Activated effector memory CD4-positive, alpha-beta T cell treated with anti-CD3 and anti-CD28 coated beads, Interleukin-2, amount 50 U/mL, for 16 hours (primary cell): Measurements from ENCODE around the gene KCNG2.
"Not testable (repeated sequence)": the region's sequence is repeated elsewhere in the genome, so short reads cannot be mapped to it uniquely, and the experiment has no call there.

Experiments used
- DNase-seq: peaks from one replicate; pipeline ENCODE4 v3.0.0-alpha.2; 2020

Gene KCNG2

GRCh38 chr18:79855147-79855933, 57.6 kb downstream of the KCNG2 start:
- peak; percentile 42 for DNase-seq

GRCh38 chr18:79856119-79857007, 58.6 kb downstream of the KCNG2 start:
- DNase-seq = peak; percentile 58

- DNase-seq = no peak
Observed at GRCh38 chr18:79857082-79857671, 59.4 kb downstream of the KCNG2 start.

DNA sequence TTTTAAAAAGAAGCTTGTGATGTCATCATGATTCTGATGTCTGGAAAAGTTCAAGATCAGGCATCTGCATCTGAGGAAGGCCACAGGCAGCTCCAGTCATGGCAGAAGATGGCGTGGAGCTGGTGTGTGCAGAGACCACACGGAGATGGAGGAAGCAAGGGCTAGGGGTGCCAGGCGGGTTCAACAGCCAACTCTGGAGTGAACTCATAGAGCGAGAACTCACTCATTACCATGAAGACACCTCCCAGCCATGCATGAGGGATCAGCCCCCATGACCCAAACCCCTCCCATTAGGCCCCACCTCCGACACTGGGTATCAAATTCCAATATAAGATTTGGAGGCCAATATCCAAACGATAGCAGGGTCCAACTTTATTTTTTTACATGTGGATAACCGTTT, 61.6 kb downstream of the KCNG2 start:
- DNase-seq = no peak

DNA sequence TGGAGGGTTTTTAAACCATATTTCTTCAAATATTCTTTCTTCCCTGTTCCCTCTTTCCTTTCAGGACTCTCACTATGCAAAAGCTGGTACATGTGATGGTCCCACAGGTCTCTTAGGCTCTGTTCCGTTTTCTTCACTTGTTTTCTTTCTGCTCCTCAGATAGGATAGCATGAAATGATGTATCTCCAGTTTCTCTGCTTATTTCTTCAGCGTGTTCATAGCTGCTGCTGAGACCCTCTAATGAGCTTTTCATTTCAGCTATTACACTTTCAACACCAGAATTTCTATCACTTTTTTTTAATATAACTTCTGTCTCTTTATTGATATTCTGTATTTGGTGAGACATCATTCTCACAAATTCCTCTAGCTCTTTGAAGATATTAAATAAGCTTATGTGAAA, 63.9 kb downstream of the KCNG2 start:
- DNase-seq = no peak

DNA sequence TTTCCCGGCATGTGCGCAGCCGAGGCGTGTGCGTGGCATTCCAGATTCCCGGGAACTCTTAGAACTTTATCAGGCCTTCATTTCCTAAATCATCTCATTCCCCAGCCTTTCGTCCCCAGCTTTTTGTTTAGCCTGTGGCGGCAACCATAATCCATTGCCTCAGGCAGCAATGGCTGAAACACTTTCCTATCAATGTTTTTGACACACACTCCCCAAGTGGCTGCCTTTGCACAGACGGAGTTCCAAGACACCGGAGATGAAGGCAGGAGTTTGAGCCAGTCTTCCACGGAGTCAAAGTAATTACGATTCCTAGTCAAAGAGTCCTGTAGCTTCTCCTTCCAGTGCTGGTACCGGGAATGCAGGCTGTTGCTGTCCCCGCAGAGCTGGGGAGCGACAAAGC, 64.8 kb downstream of the KCNG2 start:
- DNase-seq = no peak

DNA sequence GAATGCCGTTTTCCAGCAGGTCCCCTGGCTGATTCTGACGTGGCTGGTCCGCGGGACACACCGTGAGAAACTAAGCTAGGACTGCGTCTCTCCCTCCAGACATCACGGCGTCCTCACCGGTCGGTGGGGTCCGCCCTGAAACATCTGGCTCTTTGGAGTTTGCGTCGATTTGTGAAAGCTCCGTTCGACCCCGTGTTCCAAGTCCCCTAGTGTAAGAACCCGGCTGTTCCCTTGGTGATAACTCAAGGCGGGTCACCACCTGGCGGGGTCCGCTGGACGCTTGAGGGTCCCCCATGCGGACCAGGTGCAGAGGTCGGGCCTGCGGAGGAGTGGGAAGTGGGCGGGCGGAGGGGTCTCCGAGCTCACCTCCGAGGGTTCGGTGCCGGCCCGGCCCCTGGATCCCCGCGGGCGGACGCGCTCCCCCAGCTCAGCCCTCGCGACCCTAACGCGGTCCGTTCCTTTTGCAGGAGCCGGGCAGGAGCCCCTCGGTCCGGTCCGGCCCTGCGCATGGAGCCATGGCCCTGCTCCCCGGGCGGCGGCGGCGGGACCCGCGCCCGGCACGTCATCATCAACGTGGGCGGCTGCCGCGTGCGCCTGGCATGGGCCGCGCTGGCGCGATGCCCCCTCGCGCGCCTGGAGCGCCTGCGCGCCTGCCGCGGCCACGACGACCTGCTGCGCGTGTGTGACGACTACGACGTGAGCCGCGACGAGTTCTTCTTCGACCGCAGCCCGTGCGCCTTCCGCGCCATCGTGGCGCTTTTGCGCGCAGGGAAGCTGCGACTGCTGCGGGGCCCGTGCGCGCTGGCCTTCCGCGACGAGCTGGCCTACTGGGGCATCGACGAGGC, 65.6 kb downstream of the KCNG2 start:
- peak; percentile 36 for DNase-seq

GRCh38 chr18:79864006-79864725, 66.4 kb downstream of the KCNG2 start:
- DNase-seq = peak; percentile 54

DNA sequence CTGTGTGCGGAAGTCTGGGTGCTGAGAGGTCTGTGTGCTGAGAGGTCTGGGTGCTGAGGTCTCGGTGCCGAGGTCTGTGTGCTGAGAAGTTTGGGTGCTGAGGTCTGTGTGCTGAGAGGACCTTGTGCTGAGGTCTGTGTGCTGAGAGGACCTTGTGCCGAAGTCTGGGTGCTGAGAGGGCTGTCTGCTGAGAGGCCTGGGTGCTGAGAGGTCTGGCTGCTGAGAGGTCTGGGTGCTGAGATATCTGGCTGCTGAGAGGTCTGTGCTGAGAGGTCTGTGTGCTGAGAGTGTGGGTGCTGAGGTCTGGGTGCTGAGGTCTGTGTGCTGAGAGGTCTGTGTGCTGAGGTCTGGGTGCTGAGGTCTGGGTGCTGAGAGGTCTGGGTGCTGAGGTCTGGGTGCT, 67.2 kb downstream of the KCNG2 start:
- DNase-seq = not testable (repeated sequence)

DNA sequence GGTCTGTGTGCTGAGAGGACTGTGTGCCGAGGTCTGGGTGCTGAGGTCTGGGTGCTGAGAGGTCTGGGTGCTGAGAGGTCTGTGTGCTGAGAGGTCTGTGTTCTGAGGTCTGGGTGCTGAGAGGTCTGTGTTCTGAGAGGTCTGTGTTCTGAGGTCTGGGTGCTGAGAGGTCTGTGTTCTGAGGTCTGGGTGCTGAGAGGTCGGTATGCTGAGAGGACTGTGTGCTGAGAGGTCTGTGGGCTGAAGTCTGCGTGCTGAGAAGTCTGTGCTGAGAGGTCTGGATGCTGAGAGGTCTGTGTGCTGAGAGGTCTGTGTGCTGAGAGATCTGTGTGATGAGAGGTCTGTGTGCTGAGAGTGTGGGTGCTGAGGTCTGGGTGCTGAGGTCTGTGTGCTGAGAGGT, 68.2 kb downstream of the KCNG2 start:
- DNase-seq = not testable (repeated sequence)

DNA sequence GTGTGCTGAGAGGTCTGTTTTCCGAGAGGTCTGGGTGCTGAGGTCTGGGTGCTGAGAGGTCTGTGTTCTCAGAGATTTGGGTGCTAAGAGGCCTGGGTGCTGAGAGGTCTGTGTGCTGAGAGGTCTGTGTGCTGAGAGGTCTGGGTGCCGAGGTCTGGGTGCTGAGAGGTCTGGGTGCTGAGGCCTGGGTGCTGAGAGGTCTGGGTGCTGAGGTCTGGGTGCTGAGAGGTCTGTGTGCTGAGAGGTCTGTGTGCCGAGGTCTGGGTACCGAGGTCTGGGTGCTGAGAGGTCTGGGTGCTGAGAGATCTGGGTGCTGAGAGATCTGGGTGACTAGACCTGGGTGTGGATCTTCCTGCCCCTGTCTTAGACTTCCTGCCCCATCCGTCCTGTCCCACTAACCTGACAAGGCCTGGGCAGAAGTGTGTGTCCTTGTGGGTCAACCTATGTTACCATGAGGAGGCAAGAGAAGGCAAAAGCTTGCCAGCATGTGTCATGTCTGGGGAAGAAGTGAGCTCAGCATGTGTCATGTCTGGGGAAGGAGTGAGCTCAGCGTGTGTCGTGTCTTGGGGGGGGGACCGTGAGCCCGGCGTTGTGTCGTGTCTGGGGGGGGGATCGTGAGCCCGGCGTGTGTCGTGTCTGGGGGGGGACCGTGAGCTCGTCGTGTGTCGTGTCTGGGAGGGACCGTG, 69.3 kb downstream of the KCNG2 start:
- DNase-seq = peak; percentile 42

DNA sequence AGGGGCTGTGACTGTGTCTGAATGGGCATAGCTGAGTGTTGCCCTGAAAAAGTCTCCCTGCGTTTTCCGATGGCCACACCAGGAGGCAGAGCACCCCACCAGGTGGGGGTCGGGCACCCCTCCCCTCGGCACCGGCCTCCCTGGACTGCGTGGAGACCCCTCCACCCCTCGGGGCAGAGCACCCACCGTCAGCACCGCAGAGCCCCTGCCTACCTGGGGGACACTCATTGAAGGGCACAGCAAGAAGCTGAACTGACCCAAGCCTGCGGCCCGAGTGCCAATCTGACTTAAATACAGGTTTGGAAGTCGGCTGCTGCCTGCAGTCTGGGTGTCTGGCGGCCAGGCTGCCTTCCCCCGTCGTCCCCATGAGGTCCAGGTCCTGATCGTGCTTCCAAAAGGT, 69.9 kb downstream of the KCNG2 start:
- DNase-seq = peak; percentile 39

DNA sequence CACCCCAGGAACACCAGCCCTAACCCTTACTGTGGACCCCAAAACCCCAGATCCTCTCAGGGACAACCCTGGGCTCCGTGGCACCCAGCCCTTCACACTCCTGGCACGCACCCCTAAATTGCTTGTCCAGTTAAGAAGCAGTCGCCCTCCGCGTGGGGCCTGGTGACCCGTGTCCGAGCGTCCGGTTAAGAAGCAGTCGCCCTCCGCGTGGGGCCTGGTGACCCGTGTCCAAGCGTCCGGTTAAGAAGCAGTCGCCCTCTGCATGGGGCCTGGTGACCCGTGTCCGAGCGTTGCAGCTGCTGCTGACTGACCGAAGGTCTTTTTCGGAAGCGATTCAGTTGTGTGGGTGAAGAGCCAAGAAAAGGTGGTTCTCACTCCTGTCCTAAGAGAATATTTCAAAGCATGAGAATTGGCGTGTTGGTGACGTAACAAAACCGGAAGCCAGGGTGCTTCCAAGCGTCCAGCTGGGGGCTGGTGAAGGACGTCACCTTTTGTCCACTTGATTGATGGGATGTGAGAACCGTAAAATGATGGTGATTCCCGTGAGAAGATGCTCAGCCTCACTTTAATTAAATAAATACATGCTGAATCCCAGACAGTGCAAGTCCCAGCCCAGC, 70.5 kb downstream of the KCNG2 start:
- DNase-seq = peak; percentile 46

- peak; percentile 55 for DNase-seq
Observed at GRCh38 chr18:79868811-79869541, 71.2 kb downstream of the KCNG2 start.

DNA sequence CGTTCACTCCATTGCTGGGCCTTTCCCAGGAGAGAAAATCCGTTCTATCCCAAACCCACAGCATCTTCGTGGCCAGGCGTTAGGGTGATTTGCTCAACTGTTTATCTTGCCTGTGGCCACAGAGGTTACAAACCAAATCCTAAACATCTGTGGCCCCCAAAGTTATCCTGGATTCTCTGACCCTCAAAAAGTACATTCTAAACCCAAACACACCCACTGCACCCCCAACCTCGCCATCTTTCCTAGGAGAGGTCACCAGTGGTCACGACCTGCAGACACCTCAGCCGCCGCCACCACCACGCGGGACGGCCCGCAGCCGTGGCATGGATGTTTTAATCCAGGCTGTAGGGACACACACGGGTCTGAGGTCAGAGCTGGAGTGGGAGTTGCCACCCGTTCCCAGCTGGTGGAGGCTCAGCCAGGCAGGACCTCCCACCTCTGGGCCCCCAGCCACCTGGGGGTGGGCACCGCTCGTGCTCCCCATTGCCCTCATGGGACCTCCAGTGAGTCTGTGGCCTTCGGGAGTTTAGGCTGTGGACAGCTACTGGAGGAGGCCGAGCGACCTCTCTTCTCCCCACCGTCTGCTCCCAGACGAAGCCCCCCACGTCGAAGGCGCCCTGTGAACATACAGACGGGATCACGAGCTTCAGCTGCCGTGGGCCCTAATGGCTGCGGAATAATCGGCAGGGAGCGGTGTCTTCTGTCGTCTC, 72.0 kb downstream of the KCNG2 start:
- peak; percentile 38 for DNase-seq

DNA sequence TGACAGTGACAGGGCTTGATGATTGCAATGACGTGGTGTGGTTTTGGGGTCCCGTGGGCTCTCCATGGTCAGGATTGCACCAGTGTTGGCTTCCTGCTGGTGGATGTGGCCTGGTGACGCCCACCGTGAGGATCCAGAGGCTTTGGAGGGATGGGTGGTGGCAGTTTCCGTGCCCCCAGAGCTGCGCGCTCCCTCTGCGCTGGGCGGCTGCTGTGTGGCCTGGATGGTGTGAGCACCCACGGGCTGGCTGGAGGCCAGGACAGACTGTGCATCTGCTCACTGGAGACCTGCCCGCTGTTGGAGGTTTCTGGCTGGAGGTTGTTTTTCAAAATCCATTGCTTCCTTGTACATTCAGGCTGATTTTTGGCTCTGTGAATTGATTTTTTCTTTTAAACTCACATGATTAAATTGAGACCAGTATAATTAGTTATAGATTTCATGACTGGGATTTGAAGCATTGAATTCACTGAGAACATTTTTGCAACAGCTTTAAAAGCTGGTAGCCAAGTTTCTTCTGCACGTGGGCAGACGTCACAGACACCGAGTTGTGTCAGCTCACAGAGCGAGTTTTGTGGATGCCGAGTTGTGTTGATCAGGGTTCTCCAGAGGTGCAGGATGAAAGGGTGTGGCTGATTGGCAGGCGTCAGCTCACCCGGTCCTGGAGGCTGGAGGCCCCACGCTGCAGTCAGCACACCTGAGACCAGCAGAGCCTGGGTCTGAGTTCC, 72.7 kb downstream of the KCNG2 start:
- DNase-seq = peak; percentile 43

- DNase-seq = no peak
Observed at GRCh38 chr18:79871026-79871390, 73.3 kb downstream of the KCNG2 start.

DNA sequence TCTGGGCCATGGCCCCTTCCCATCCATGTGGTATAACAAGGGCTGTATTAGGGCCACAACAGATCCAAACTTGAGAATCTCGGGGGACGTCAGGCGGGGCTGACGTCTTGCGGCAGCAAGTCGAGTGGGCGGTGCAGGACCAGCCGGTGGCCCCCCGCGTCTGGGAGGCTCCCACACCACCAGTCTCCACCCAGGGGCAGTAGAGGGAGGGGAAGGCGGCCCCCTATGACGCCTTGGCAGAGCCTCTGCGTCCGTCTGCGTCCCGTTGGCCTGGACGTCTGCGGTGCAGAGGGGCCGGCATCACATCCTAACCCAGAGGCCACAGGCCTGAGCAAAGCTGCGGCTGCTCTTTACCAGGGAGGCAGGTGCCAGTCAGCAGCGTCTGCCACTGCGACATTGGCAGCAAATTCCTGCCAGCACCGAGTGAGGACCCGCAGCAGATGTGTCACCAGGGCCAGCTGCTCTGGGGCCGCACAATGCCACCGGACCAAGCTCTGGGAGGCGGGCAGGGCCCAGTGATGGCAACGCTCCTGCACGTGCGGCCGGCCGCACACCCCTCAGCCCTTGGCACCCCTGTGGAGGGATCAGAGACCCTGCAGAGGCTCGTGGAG, 73.8 kb downstream of the KCNG2 start:
- DNase-seq = peak; percentile 54
